Upper lobe of left lung (tissue), 4 donors: ENCODE measurements around the gene ULBP3.

Experiments
- CTCF ChIP-seq, 6 experiments: fragments of 450-650 bp in 4 of 6; fragments of 200-600 bp in 2 of 6; sonication (generic) in 2 of 6; IDR thresholded peaks; one replicate each; pipeline ENCODE4 v1.5.1; 2016 to 2019; ENCODE audit warnings: antibody characterized with exemption in 6 of 6
- POLR2A ChIP-seq, 4 donors: fragments of 450-650 bp; IDR thresholded peaks; one replicate each; pipeline ENCODE4 v1.5.1; 2016 to 2017; ENCODE audit warnings: antibody characterized with exemption in 4 of 4, mild to moderate bottlenecking in 2 of 4
- POLR2AphosphoS5 ChIP-seq, 2 donors: sonication (generic); formaldehyde crosslinking; IDR thresholded peaks; one replicate each; pipeline ENCODE4 v1.5.1; 2017; ENCODE audit warnings: antibody characterized with exemption in 2 of 2

- no peak for TF ChIP-seq CTCF (IDR thresholded peaks at IDR 0.05)
- no peak for TF ChIP-seq POLR2A (IDR thresholded peaks at IDR 0.05)
- no peak for TF ChIP-seq POLR2AphosphoS5 (IDR thresholded peaks at IDR 0.05)
These were observed 3.8 kb downstream of the ULBP3 start for GRCh38 chr6:150065083-150065482.
